GM12878 (cell line): Measurements from ENCODE around the gene HSBP1. TPM values are rescaled to one million over a fixed set of nuclear protein-coding genes. Genes with fewer than 3 reads are reported as not detected.

Experiments
- ATAC-seq: fragments of 200-7000 bp; cut with Tn5 transposase; 3 replicates; pipeline ENCODE4 v1.9.1; 2020; ENCODE audit warnings: mild to moderate bottlenecking, moderate library complexity
- BruUV-seq: library from RNA; stranded (reverse); fragments of 400-500 nt; replicated peaks from 2 replicates; lab custom pipeline; 2021; lab: Mats Ljungman, UMichigan
- CTCF ChIA-PET: fragments of 300-600 bp; sonication (Branson Sonifier 250); formaldehyde crosslinking; extraction: SDS; loops from one replicate; lab custom pipeline; 2021; ENCODE audit warnings: inconsistent platforms; lab: Yijun Ruan, JAX
- POLR2A ChIA-PET: fragments of 350-600 bp; formaldehyde crosslinking; extraction: SDS; loops from one replicate; lab custom pipeline; 2021; ENCODE audit warnings: inconsistent platforms; lab: Charles Lee
- RAD21 ChIA-PET: fragments of 300-600 bp; sonication (Branson Sonifier 250); formaldehyde crosslinking; loops from one replicate; lab custom pipeline; 2023; ENCODE audit warnings: antibody characterized with exemption; ENCODE audit not compliant: unreplicated experiment; lab: Charles Lee
- SMC1A ChIA-PET: fragments of 300-600 bp; sonication (Branson Sonifier 250); formaldehyde crosslinking; loops from one replicate; lab custom pipeline; 2023; ENCODE audit not compliant: unreplicated experiment, uncharacterized antibody; lab: Charles Lee
- DNase-seq: peaks from one replicate; pipeline ENCODE4 v3.0.0-alpha.2; 2011; ENCODE audit warnings: low read depth, low spot score
- FAIRE-seq: peaks from 3 replicates; lab custom pipeline; 2011; peaks lifted over from hg19 to GRCh38; lab: Jason Lieb, UNC
- H2AFZ ChIP-seq: 2 replicates; pipeline ENCODE4 v1.6.0; 2011; ENCODE audit warnings: low read depth, low read length, control low read depth; ENCODE audit not compliant: control insufficient read depth
- H3K27ac ChIP-seq: 2 replicates; pipeline ENCODE4 v1.5.1; 2011; ENCODE audit warnings: control low read depth; ENCODE audit not compliant: control insufficient read depth, insufficient read depth
- H3K27me3 ChIP-seq, 2 experiments: replicated peaks in 1 of 2; 2 replicates each; pipeline versions ENCODE4 v1.6.0 to v1.6.1; 2011; ENCODE audit warnings: low read length in 1 of 2; ENCODE audit not compliant: control insufficient read depth in 2 of 2, insufficient read depth in 2 of 2
- H3K36me3 ChIP-seq, 2 experiments: 2 replicates each; pipeline ENCODE4 v1.5.1; 2011; ENCODE audit warnings: low read length in 1 of 2; ENCODE audit not compliant: control insufficient read depth in 2 of 2, insufficient read depth in 2 of 2
- H3K4me1 ChIP-seq: 2 replicates; pipeline ENCODE4 v1.6.1; 2011; ENCODE audit warnings: mild to moderate bottlenecking, low read length, moderate library complexity, mixed read lengths; ENCODE audit not compliant: control insufficient read depth, insufficient read depth
- H3K4me2 ChIP-seq: 2 replicates; pipeline ENCODE4 v1.6.0; 2011; ENCODE audit warnings: control low read depth; ENCODE audit not compliant: control insufficient read depth, insufficient read depth
- H3K4me3 ChIP-seq: fragments of 200-600 bp; sonication (generic); 2 replicates; pipeline ENCODE4 v1.5.1; 2016
- H3K79me2 ChIP-seq: 2 replicates; pipeline ENCODE4 v1.6.0; 2011; ENCODE audit warnings: low read length; ENCODE audit not compliant: control insufficient read depth, insufficient read depth
- H3K9ac ChIP-seq: 2 replicates; pipeline ENCODE4 v1.8.0; 2011; ENCODE audit warnings: low read length, control low read depth, mixed read lengths; ENCODE audit not compliant: control insufficient read depth, insufficient read depth
- H3K9me3 ChIP-seq: replicated peaks from 3 replicates; pipeline ENCODE4 v1.5.1; 2011; ENCODE audit warnings: mild to moderate bottlenecking, low read length; ENCODE audit not compliant: control insufficient read depth, insufficient read depth
- H4K20me1 ChIP-seq: 2 replicates; pipeline ENCODE4 v1.6.0; 2011; ENCODE audit not compliant: control insufficient read depth, insufficient read depth
- ASH2L ChIP-seq: fragments of 300-600, 200-600 bp; sonication (generic); IDR thresholded peaks from 2 replicates; pipeline ENCODE4 v1.6.1; 2017; ENCODE audit warnings: low read depth, mild to moderate bottlenecking, borderline replicate concordance
- CEBPB ChIP-seq, 2 experiments: fragments of 150-350 bp in 1 of 2; IDR thresholded peaks; 2 replicates each; pipeline ENCODE4 v1.6.1; 2012 to 2014; ENCODE audit warnings: low read depth in 2 of 2, low read length in 2 of 2, borderline replicate concordance in 1 of 2, inconsistent platforms in 1 of 2
- CHD2 ChIP-seq: IDR thresholded peaks from 2 replicates; pipeline ENCODE4 v1.6.1; 2011; ENCODE audit warnings: low read depth, low read length, improper control_type of control experiment, borderline replicate concordance
- CTCF ChIP-seq, 3 experiments: IDR thresholded peaks in 2 of 3; conservative IDR thresholded peaks in 1 of 3; 2 replicates each; pipeline ENCODE4 v1.5.1; 2011; ENCODE audit warnings: low read depth in 3 of 3, low read length in 3 of 3, mild to moderate bottlenecking in 3 of 3, control low read depth in 2 of 3, moderate library complexity in 2 of 3, inconsistent platforms in 1 of 3, mixed read lengths in 1 of 3; ENCODE audit not compliant: control insufficient read depth in 2 of 3, insufficient read depth in 1 of 3; ENCODE audit errors: extremely low read depth in 1 of 3
- FOS ChIP-seq: IDR thresholded peaks from 3 replicates; pipeline ENCODE4 v1.6.1; 2011; ENCODE audit warnings: borderline replicate concordance; ENCODE audit not compliant: insufficient read length; ENCODE audit errors: extremely low read depth
- FOXM1 ChIP-seq: IDR thresholded peaks from 2 replicates; pipeline ENCODE4 v1.6.1; 2012; ENCODE audit warnings: low read depth, mild to moderate bottlenecking, inconsistent platforms, low read length, moderate library complexity
- JUND ChIP-seq: IDR thresholded peaks from 2 replicates; pipeline ENCODE4 v1.6.1; 2012; ENCODE audit warnings: low read depth, mild to moderate bottlenecking, low read length, improper control_type of control experiment, moderate library complexity
- MYB ChIP-seq: fragments of 150-350 bp; IDR thresholded peaks from 2 replicates; pipeline ENCODE4 v1.6.1; 2014; ENCODE audit warnings: mild to moderate bottlenecking, low read depth, low read length, borderline replicate concordance
- PAX8 ChIP-seq: fragments of 450-650 bp; IDR thresholded peaks from 2 replicates; pipeline ENCODE4 v1.6.1; 2017; ENCODE audit warnings: mild to moderate bottlenecking, moderate library complexity
- PBX3 ChIP-seq: IDR thresholded peaks from 2 replicates; pipeline ENCODE4 v1.6.1; 2011; ENCODE audit warnings: mild to moderate bottlenecking, low read depth, low read length, moderate library complexity; ENCODE audit not compliant: insufficient replicate concordance
- POLR2A ChIP-seq: IDR thresholded peaks from 2 replicates; pipeline ENCODE4 v1.6.1; 2011; ENCODE audit warnings: low read depth, mild to moderate bottlenecking, low read length
- SIX5 ChIP-seq: IDR thresholded peaks from 2 replicates; pipeline ENCODE4 v1.6.1; 2011; ENCODE audit warnings: mild to moderate bottlenecking, low read depth, low read length, moderate library complexity; ENCODE audit not compliant: severe bottlenecking
- SMARCA5 ChIP-seq: fragments of 450-650 bp; IDR thresholded peaks from 2 replicates; pipeline ENCODE4 v1.6.1; 2017; ENCODE audit warnings: mild to moderate bottlenecking
- TCF3 ChIP-seq: IDR thresholded peaks from 2 replicates; pipeline ENCODE4 v1.6.1; 2012; ENCODE audit warnings: low read depth, mild to moderate bottlenecking, low read length, borderline replicate concordance; ENCODE audit not compliant: insufficient read depth
- ZNF207 ChIP-seq: fragments of 450-650 bp; IDR thresholded peaks from 2 replicates; pipeline ENCODE4 v1.6.1; 2014; ENCODE audit warnings: antibody characterized with exemption, mild to moderate bottlenecking, borderline replicate concordance
- WGBS: methylation state at CpG from one replicate; pipeline ENCODE4 v1.1.6; 2016; ENCODE audit warnings: low lambda C conversion rate; ENCODE audit not compliant: insufficient replicate concordance, insufficient coverage; ENCODE audit errors: missing lambda C conversion rate; 5-methylcytosine and 5-hydroxymethylcytosine counted together
- in situ Hi-C: fragments of 300-500 bp; cut with MboI; formaldehyde crosslinking; loops from 9 replicates; pipeline ENCODE4 v1.14.3; 2018; ENCODE audit warnings: mixed read lengths
- intact Hi-C: fragments of 100-400 bp; cut with micrococcal nuclease; formaldehyde crosslinking; loops from one replicate; pipeline ENCODE4 v1.14.2; 2022; ENCODE audit not compliant: unreplicated experiment
- polyA plus RNA-seq, 11 experiments: library from polyadenylated mRNA; depleted of rRNA in 4 of 11; unstranded in 6 of 11; stranded (reverse) in 5 of 11; fragments of >200 nt; fragmentation: Nextera tagmentation in 4 of 11; fragmentation: Illumina TruSeq in 1 of 11; extraction: Ambion mirVana in 4 of 11; extraction: Trizol in 1 of 11; gene quantifications; 1 replicate in 1 of 11; 2 replicates in 10 of 11; pipeline versions ENCODE4 v1.2.1 to v1.2.3, GENCODE V29; 2011 to 2016; ENCODE audit warnings: inconsistent platforms in 2 of 11, missing spikeins in 2 of 11, low read depth in 1 of 11
- total RNA-seq, 4 experiments: library from RNA; depleted of rRNA in 3 of 4; stranded (reverse); fragments of >200 nt in 3 of 4; fragmentation: Illumina TruSeq in 1 of 4; extraction: Trizol in 1 of 4; gene quantifications; 2 replicates each; pipeline versions ENCODE4 v1.2.1 to v1.2.3, GENCODE V29; 2013 to 2021

HSBP1 gene
- total and polyA plus RNA-seq, 10 of the 15 experiments (the other 5 are each of a cell fraction or from before 2014, with no cell fraction given), result 26.6 to 263 (median 95.7) TPM

- no peak for FAIRE-seq
These were observed 36.4 kb upstream of the HSBP1 start for GRCh38 chr16:83771306-83771942.

GRCh38 chr16:83772806-83773205 lies 35.0 kb upstream of the HSBP1 start:
- H4K20me1 ChIP-seq, result no peaks in the 10 kb centered on the region
- ATAC-seq (no peak), FAIRE-seq (no peak), DNase-seq (no peak)
- no peak overlapping the region for H3K9ac ChIP-seq
- 0% methylated on average over 1 of the region's 1 CpG for WGBS
- H3K4me2 ChIP-seq, result no peak overlapping the region
- RAD21 ChIA-PET, result no interaction called here
- no peaks in the 10 kb centered on the region; a peak in 1 of 4 replicates for H3K27me3 ChIP-seq
- H3K36me3 ChIP-seq, result no peaks in the 10 kb centered on the region
- POLR2A ChIA-PET, result no interaction called here
- in situ Hi-C loops (no loop called here), intact Hi-C loops (no loop called here)
- no TSS peak for BruUV-seq
- no peaks in the 10 kb centered on the region for H3K9me3 ChIP-seq
- CTCF ChIA-PET, result no interaction called here
- H3K27ac ChIP-seq, result no peak overlapping the region
- no peak overlapping the region for H3K4me3 ChIP-seq
- SMC1A ChIA-PET, result no interaction called here
- H2AFZ ChIP-seq, result no peak overlapping the region
- no peaks in the 10 kb centered on the region for H3K4me1 ChIP-seq
- no peaks in the 10 kb centered on the region for H3K79me2 ChIP-seq
- TF ChIP-seq SMARCA5, result no peak
- no peak for TF ChIP-seq POLR2A
- no peak for TF ChIP-seq SIX5
- no peak for TF ChIP-seq ASH2L
- TF ChIP-seq ZNF207, result no peak
- TF ChIP-seq PBX3, result no peak
- TF ChIP-seq MYB, result no peak
- TF ChIP-seq CTCF (IDR thresholded peaks at IDR 0.05 in 2 of 3, conservative IDR thresholded peaks at IDR 0.05 in 1 of 3; ENCODE audit: control insufficient read depth in 2 of 3, extremely low read depth in 1 of 3, insufficient read depth in 1 of 3, low read depth in 3 of 3, low read length in 3 of 3), result no peak
- TF ChIP-seq TCF3, result no peak
- no peak for TF ChIP-seq FOXM1

More at GRCh38 chr16:83771306-83771942, 36.4 kb upstream of the HSBP1 start:
- no TSS peak for BruUV-seq
- Histone ChIP-seq H3K79me2 (no peaks in the 10 kb centered on the region), H3K4me1 (no peaks in the 10 kb centered on the region), H3K27me3 (no peaks in the 10 kb centered on the region; a peak in 1 of 4 replicates), H3K9ac (no peak overlapping the region), H3K36me3 (no peaks in the 10 kb centered on the region), H3K9me3 (no peaks in the 10 kb centered on the region), H4K20me1 (no peaks in the 10 kb centered on the region), H3K4me2 (no peak overlapping the region), H3K4me3 (no peak overlapping the region), H3K27ac (no peak overlapping the region), H2AFZ (no peak overlapping the region)
- in situ Hi-C loops, result no loop called here
- RAD21 ChIA-PET, result no interaction called here
- intact Hi-C loops, result no loop called here
- WGBS, result 37% methylated on average over 5 of the region's 5 CpGs
- POLR2A ChIA-PET, result no interaction called here
- no peak for TF ChIP-seq FOS
- TF ChIP-seq JUND, result no peak
- TF ChIP-seq PAX8, result no peak
- no peak for TF ChIP-seq CHD2
- no peak for TF ChIP-seq CEBPB (IDR thresholded peaks at IDR 0.05; ENCODE audit: borderline replicate concordance in 1 of 2, low read depth in 2 of 2, low read length in 2 of 2)
- SMC1A ChIA-PET, result no interaction called here
- CTCF ChIA-PET, result no interaction called here
- no peak for ATAC-seq
- no peak for DNase-seq
